Measurements from ENCODE around the gene ARL14EPL. TPM values are rescaled to one million over a fixed set of nuclear protein-coding genes. Genes with fewer than 3 reads are reported as not detected.

The ARL14EPL gene
- total RNA-seq, 2 experiments from 2014 or later = not detected

- Histone ChIP-seq H3K9me3 (ENCODE audit: low read length) (no peaks in the 10 kb centered on the region), H3K4me2 (ENCODE audit: low read length) (no peak overlapping the region), H3K27ac (ENCODE audit: low read depth, low read length, poor library complexity, severe bottlenecking) (no peak overlapping the region), H3K4me1 (ENCODE audit: insufficient read depth, low read length, poor library complexity, severe bottlenecking) (no peaks in the 10 kb centered on the region), H3K36me3 (ENCODE audit: insufficient read depth, low read length) (no peaks in the 10 kb centered on the region), H3K4me3 (ENCODE audit: low read depth, low read length, poor library complexity, severe bottlenecking) (no peak overlapping the region), H2AFZ (ENCODE audit: low read length) (no peak overlapping the region), H3K9me2 (ENCODE audit: insufficient read depth, low read length) (no peaks in the 10 kb centered on the region), H4K20me1 (ENCODE audit: insufficient read depth, low read length) (no peaks in the 10 kb centered on the region), H3K79me2 (ENCODE audit: insufficient read depth, low read depth, low read length) (no peaks in the 10 kb centered on the region)
- intact Hi-C loops (cut with micrococcal nuclease; ENCODE audit: unreplicated experiment) = no loop called here
- no TSS peak for BruUV-seq (replicated peaks)
- no peak for DNase-seq (ENCODE audit: low spot score)
- ChIA-PET POLR2A (no interaction called here), CTCF (ENCODE audit: unreplicated experiment) (no interaction called here)
- TF ChIP-seq EZH2phosphoT487 (IDR thresholded peaks at IDR 0.05; ENCODE audit: borderline replicate concordance, low read depth, low read length) (no peak), CTCF (conservative IDR thresholded peaks at IDR 0.05; ENCODE audit: low read length) (no peak)
Observed at GRCh38 chr5:116004248-116004647, 28.0 kb upstream of the ARL14EPL start.

GRCh38 chr5:116009806-116010205 lies 22.5 kb upstream of the ARL14EPL start:
- no peaks in the 10 kb centered on the region for H3K4me1 ChIP-seq (ENCODE audit: insufficient read depth, low read length, poor library complexity, severe bottlenecking)
- H3K9me3 ChIP-seq (ENCODE audit: low read length) = no peaks in the 10 kb centered on the region
- DNase-seq (ENCODE audit: low spot score) = no peak
- POLR2A ChIA-PET = interaction anchor here (1.0 kb wide), 1 partner anchor 37 kb away, joined by 3 read pairs; no protein-coding TSS in a partner anchor
- H3K9me2 ChIP-seq (ENCODE audit: insufficient read depth, low read length) = no peaks in the 10 kb centered on the region
- TF ChIP-seq EZH2phosphoT487 (IDR thresholded peaks at IDR 0.05; ENCODE audit: borderline replicate concordance, low read depth, low read length) (no peak), CTCF (conservative IDR thresholded peaks at IDR 0.05; ENCODE audit: low read length) (no peak)
- no peak overlapping the region for H3K27ac ChIP-seq (ENCODE audit: low read depth, low read length, poor library complexity, severe bottlenecking)
- intact Hi-C loops (cut with micrococcal nuclease; ENCODE audit: unreplicated experiment) = no loop called here
- H3K36me3 ChIP-seq (ENCODE audit: insufficient read depth, low read length) = no peaks in the 10 kb centered on the region
- no peak overlapping the region for H3K4me3 ChIP-seq (ENCODE audit: low read depth, low read length, poor library complexity, severe bottlenecking)
- CTCF ChIA-PET (ENCODE audit: unreplicated experiment) = no interaction called here
- H2AFZ ChIP-seq (ENCODE audit: low read length) = no peak overlapping the region
- no TSS peak for BruUV-seq (replicated peaks)
- no peak overlapping the region for H3K4me2 ChIP-seq (ENCODE audit: low read length)
- no peaks in the 10 kb centered on the region for H3K79me2 ChIP-seq (ENCODE audit: insufficient read depth, low read depth, low read length)
- no peaks in the 10 kb centered on the region for H4K20me1 ChIP-seq (ENCODE audit: insufficient read depth, low read length)

GRCh38 chr5:116011046-116011445 lies 21.2 kb upstream of the ARL14EPL start:
- Histone ChIP-seq H3K4me3 (ENCODE audit: low read depth, low read length, poor library complexity, severe bottlenecking) (no peak overlapping the region), H3K27ac (ENCODE audit: low read depth, low read length, poor library complexity, severe bottlenecking) (no peak overlapping the region), H2AFZ (ENCODE audit: low read length) (no peak overlapping the region), H4K20me1 (ENCODE audit: insufficient read depth, low read length) (no peaks in the 10 kb centered on the region), H3K4me1 (ENCODE audit: insufficient read depth, low read length, poor library complexity, severe bottlenecking) (no peaks in the 10 kb centered on the region), H3K36me3 (ENCODE audit: insufficient read depth, low read length) (no peaks in the 10 kb centered on the region), H3K79me2 (ENCODE audit: insufficient read depth, low read depth, low read length) (no peaks in the 10 kb centered on the region), H3K9me2 (ENCODE audit: insufficient read depth, low read length) (no peaks in the 10 kb centered on the region), H3K4me2 (ENCODE audit: low read length) (no peak overlapping the region), H3K9me3 (ENCODE audit: low read length) (no peaks in the 10 kb centered on the region)
- ChIA-PET POLR2A (interaction anchor here (0.5 to 1.4 kb wide), 2 partner anchors 17 to 312 kb away, joined by 3 to 4 read pairs; no protein-coding TSS in a partner anchor), CTCF (ENCODE audit: unreplicated experiment) (no interaction called here)
- no peak for TF ChIP-seq CTCF (conservative IDR thresholded peaks at IDR 0.05; ENCODE audit: low read length)
- TF ChIP-seq EZH2phosphoT487 (IDR thresholded peaks at IDR 0.05; ENCODE audit: borderline replicate concordance, low read depth, low read length) = no peak
- BruUV-seq (replicated peaks) = no TSS peak
- DNase-seq (ENCODE audit: low spot score) = no peak
- intact Hi-C loops (cut with micrococcal nuclease; ENCODE audit: unreplicated experiment) = no loop called here

All from OCI-LY7 (cell line).